HepG2 (cell line): ENCODE results near the gene LAMA1. TPM values are rescaled to one million over a fixed set of nuclear protein-coding genes. Genes with fewer than 3 reads are reported as not detected.

Experiments
- BCLAF1 ChIP-seq: fragments of 450-650 bp; IDR thresholded peaks from 2 replicates; pipeline ENCODE4 v1.6.1; 2017; ENCODE audit warnings: mild to moderate bottlenecking
- CREB3 ChIP-seq: sonication (generic); formaldehyde crosslinking; IDR thresholded peaks from 2 replicates; pipeline ENCODE4 v1.5.0; 2020; ENCODE audit warnings: missing genetic modification reagents
- KAT7 ChIP-seq: IDR thresholded peaks from 2 replicates; pipeline ENCODE4 v1.6.1; 2018; ENCODE audit warnings: borderline replicate concordance, missing compliant biosample characterization
- MAX ChIP-seq: IDR thresholded peaks from 2 replicates; pipeline ENCODE4 v1.6.1; 2012; ENCODE audit warnings: inconsistent platforms
- MEF2D ChIP-seq: sonication (generic); formaldehyde crosslinking; IDR thresholded peaks from 2 replicates; pipeline ENCODE4 v1.5.1; 2020; ENCODE audit warnings: mild to moderate bottlenecking, missing genetic modification reagents
- MEIS1 ChIP-seq: sonication (generic); formaldehyde crosslinking; IDR thresholded peaks from 2 replicates; pipeline ENCODE4 v1.9.0; 2021; ENCODE audit warnings: mild to moderate bottlenecking, missing genetic modification reagents, moderate library complexity, borderline replicate concordance
- PAXIP1 ChIP-seq: sonication (generic); formaldehyde crosslinking; conservative IDR thresholded peaks from 2 replicates; pipeline ENCODE4 v1.4.0; 2020; ENCODE audit warnings: mild to moderate bottlenecking, missing genetic modification reagents, moderate library complexity
- TAF1 ChIP-seq: sonication (generic); formaldehyde crosslinking; IDR thresholded peaks from 2 replicates; pipeline ENCODE4 v1.4.0; 2020; ENCODE audit warnings: missing genetic modification reagents
- ZNF180 ChIP-seq: sonication (generic); formaldehyde crosslinking; IDR thresholded peaks from 2 replicates; pipeline ENCODE4 v1.4.0; 2020; ENCODE audit warnings: low read depth, missing genetic modification reagents, borderline replicate concordance
- polyA plus RNA-seq, 8 experiments: library from polyadenylated mRNA; depleted of rRNA in 3 of 8; stranded (reverse) in 7 of 8; unstranded in 1 of 8; fragments of >200 nt; fragmentation: Illumina TruSeq in 4 of 8; extraction: Trizol in 4 of 8; gene quantifications; 2 replicates each; pipeline versions ENCODE4 v1.2.1 to v1.2.3, GENCODE V29; 2011 to 2016; ENCODE audit warnings: low read depth in 4 of 8, missing spikeins in 1 of 8, mixed read lengths in 1 of 8; ENCODE audit not compliant: insufficient read depth in 1 of 8
- total RNA-seq, 5 experiments: library from RNA; depleted of rRNA; stranded (reverse); fragments of >200 nt; fragmentation: Illumina TruSeq; extraction: Trizol; gene quantifications; 2 replicates each; pipeline ENCODE4 v1.2.3, GENCODE V29; 2016; ENCODE audit warnings: low read depth in 1 of 5
- TF ChIP-seq, protein P1 (sequence below): sonication (generic); formaldehyde crosslinking; IDR thresholded peaks from 2 replicates; pipeline ENCODE4 v1.4.0; 2020; ENCODE audit warnings: missing genetic modification reagents, mild to moderate bottlenecking, borderline replicate concordance
- TF ChIP-seq, protein P2 (sequence below): sonication (generic); formaldehyde crosslinking; IDR thresholded peaks from 2 replicates; pipeline ENCODE4 v1.4.0; 2020; ENCODE audit warnings: mild to moderate bottlenecking, missing genetic modification reagents, borderline replicate concordance
- TF ChIP-seq, protein P3 (sequence below): sonication (generic); formaldehyde crosslinking; conservative IDR thresholded peaks from 2 replicates; pipeline ENCODE4 v1.8.1; 2023; ENCODE audit warnings: missing genetic modification reagents

The LAMA1 gene
- total and polyA plus RNA-seq, 2 of the 13 experiments (the other 11 are each of a cell fraction or from before 2014, with no cell fraction given) = 0.05 to 0.44 TPM

DNA sequence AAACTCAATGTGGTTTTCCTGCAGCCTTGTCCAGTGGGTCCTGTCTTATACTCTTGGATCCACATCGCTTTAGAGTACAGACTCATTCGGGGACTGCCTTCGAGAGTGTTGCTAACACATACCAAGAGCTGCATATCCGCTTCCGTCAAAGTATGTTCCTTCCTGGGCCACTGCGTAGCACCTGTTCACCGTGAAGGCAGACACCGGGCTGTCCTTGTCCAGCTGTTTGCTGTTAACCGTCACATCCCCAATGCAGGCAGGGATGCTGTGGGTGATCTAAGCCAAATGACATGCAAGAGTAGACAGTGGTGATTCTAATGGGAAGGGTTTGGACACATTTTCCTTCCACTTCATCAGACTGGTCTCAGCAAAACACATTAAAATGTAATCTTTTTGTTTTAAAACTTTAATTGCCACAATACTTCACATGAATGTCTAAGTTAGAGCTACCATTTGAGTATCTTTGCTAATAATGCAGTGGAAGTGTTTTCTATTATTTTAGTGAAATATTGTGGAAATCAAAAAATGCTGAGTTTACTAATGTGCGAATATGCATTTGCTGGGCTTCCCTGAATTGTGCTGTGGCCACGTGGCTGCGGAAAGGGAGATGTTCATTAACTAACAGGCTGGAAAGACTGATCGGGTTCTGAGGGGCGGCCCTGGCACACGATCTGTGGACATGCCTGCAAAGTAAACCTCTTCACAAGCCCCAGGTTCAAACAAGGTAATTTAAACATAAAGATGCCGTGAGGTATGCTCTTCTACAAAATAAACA lies 169.1 kb downstream of the LAMA1 start (continued):
- TF ChIP-seq, protein P1, sequence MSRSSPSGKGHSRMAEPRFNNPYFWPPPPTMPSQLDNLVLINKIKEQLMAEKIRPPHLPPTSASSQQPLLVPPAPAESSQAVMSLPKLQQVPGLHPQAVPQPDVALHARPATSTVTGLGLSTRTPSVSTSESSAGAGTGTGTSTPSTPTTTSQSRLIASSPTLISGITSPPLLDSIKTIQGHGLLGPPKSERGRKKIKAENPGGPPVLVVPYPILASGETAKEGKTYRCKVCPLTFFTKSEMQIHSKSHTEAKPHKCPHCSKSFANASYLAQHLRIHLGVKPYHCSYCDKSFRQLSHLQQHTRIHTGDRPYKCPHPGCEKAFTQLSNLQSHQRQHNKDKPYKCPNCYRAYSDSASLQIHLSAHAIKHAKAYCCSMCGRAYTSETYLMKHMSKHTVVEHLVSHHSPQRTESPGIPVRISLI (CRISPR knock-in tag) = no peak
- TF ChIP-seq MAX = peak; percentile 52; the same call in 1 of the 2 replicates
- no peak for TF ChIP-seq TAF1
- no peak for TF ChIP-seq CREB3 (CRISPR knock-in tag)
- TF ChIP-seq MEIS1 (CRISPR knock-in tag) = no peak
- TF ChIP-seq, protein P2, sequence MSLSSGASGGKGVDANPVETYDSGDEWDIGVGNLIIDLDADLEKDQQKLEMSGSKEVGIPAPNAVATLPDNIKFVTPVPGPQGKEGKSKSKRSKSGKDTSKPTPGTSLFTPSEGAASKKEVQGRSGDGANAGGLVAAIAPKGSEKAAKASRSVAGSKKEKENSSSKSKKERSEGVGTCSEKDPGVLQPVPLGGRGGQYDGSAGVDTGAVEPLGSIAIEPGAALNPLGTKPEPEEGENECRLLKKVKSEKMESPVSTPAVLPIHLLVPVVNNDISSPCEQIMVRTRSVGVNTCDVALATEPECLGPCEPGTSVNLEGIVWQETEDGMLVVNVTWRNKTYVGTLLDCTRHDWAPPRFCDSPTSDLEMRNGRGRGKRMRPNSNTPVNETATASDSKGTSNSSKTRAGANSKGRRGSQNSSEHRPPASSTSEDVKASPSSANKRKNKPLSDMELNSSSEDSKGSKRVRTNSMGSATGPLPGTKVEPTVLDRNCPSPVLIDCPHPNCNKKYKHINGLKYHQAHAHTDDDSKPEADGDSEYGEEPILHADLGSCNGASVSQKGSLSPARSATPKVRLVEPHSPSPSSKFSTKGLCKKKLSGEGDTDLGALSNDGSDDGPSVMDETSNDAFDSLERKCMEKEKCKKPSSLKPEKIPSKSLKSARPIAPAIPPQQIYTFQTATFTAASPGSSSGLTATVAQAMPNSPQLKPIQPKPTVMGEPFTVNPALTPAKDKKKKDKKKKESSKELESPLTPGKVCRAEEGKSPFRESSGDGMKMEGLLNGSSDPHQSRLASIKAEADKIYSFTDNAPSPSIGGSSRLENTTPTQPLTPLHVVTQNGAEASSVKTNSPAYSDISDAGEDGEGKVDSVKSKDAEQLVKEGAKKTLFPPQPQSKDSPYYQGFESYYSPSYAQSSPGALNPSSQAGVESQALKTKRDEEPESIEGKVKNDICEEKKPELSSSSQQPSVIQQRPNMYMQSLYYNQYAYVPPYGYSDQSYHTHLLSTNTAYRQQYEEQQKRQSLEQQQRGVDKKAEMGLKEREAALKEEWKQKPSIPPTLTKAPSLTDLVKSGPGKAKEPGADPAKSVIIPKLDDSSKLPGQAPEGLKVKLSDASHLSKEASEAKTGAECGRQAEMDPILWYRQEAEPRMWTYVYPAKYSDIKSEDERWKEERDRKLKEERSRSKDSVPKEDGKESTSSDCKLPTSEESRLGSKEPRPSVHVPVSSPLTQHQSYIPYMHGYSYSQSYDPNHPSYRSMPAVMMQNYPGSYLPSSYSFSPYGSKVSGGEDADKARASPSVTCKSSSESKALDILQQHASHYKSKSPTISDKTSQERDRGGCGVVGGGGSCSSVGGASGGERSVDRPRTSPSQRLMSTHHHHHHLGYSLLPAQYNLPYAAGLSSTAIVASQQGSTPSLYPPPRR (CRISPR knock-in tag) = 0 out of 2 replicates have a peak, but pooled peaks have one; percentile 15
- no peak for TF ChIP-seq BCLAF1
- TF ChIP-seq, protein P3, sequence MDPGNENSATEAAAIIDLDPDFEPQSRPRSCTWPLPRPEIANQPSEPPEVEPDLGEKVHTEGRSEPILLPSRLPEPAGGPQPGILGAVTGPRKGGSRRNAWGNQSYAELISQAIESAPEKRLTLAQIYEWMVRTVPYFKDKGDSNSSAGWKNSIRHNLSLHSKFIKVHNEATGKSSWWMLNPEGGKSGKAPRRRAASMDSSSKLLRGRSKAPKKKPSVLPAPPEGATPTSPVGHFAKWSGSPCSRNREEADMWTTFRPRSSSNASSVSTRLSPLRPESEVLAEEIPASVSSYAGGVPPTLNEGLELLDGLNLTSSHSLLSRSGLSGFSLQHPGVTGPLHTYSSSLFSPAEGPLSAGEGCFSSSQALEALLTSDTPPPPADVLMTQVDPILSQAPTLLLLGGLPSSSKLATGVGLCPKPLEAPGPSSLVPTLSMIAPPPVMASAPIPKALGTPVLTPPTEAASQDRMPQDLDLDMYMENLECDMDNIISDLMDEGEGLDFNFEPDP (CRISPR knock-in tag) = no peak
- no peak for TF ChIP-seq ZNF180 (CRISPR knock-in tag)
- TF ChIP-seq KAT7 (CRISPR knock-in tag) = no peak
- 0 out of 2 replicates have a peak, but pooled peaks have one; percentile 17 for TF ChIP-seq PAXIP1
- no peak for TF ChIP-seq MEF2D
